Fibroblast of lung (primary cell): ENCODE measurements around the gene TRIM37.

Experiments used
- EZH2 ChIP-seq: IDR thresholded peaks from 2 replicates; pipeline ENCODE4 v1.5.1; 2012; ENCODE audit warnings: low read length, control low read depth, mild to moderate bottlenecking; ENCODE audit errors: missing control alignments
- TF ChIP-seq, protein P1 (sequence below), 2 donors: IDR thresholded peaks in 1 of 2; conservative IDR thresholded peaks in 1 of 2; 1 replicate in 1 of 2; 2 replicates in 1 of 2; pipeline ENCODE4 v1.5.1; 2011 to 2012; ENCODE audit warnings: low read length in 2 of 2, control low read depth in 1 of 2, inconsistent platforms in 1 of 2, low read depth in 1 of 2, mild to moderate bottlenecking in 1 of 2

GRCh38 chr17:58944166-58944565 is 162.5 kb downstream of the TRIM37 start:
- TF ChIP-seq, protein P1, sequence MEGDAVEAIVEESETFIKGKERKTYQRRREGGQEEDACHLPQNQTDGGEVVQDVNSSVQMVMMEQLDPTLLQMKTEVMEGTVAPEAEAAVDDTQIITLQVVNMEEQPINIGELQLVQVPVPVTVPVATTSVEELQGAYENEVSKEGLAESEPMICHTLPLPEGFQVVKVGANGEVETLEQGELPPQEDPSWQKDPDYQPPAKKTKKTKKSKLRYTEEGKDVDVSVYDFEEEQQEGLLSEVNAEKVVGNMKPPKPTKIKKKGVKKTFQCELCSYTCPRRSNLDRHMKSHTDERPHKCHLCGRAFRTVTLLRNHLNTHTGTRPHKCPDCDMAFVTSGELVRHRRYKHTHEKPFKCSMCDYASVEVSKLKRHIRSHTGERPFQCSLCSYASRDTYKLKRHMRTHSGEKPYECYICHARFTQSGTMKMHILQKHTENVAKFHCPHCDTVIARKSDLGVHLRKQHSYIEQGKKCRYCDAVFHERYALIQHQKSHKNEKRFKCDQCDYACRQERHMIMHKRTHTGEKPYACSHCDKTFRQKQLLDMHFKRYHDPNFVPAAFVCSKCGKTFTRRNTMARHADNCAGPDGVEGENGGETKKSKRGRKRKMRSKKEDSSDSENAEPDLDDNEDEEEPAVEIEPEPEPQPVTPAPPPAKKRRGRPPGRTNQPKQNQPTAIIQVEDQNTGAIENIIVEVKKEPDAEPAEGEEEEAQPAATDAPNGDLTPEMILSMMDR (conservative IDR thresholded peaks at IDR 0.05 in 1 of 2, IDR thresholded peaks at IDR 0.05 in 1 of 2; ENCODE audit: low read depth in 1 of 2, low read length in 2 of 2): no peak
- TF ChIP-seq EZH2: no peak
